Measurements from ENCODE around the gene GNAS-AS1. TPM values are rescaled to one million over a fixed set of nuclear protein-coding genes. Genes with fewer than 3 reads are reported as not detected.
"Not testable (repeated sequence)": the region's sequence is repeated elsewhere in the genome, so short reads cannot be mapped to it uniquely, and the experiment has no call there.

GNAS-AS1 gene
- total RNA-seq, 1 donor from 2014 or later, result 0.35 TPM

- ATAC-seq; DNase-seq; intact Hi-C loops (cut with micrococcal nuclease): not testable (repeated sequence)
These were observed 30.2 kb downstream of the GNAS-AS1 start for GRCh38 chr20:58820515-58820914.

GRCh38 chr20:58819921-58820320 is 30.8 kb downstream of the GNAS-AS1 start:
- no peak for DNase-seq
- intact Hi-C loops (cut with micrococcal nuclease), result no loop called here
- ATAC-seq, result no peak

- intact Hi-C loops (cut with micrococcal nuclease), result no loop called here
- no peak for ATAC-seq
- DNase-seq, result no peak
These were observed 32.0 kb downstream of the GNAS-AS1 start for GRCh38 chr20:58818586-58819285.

GRCh38 chr20:58817748-58818147 is 33.0 kb downstream of the GNAS-AS1 start:
- DNase-seq (no peak), ATAC-seq (no peak)
- intact Hi-C loops (cut with micrococcal nuclease), result no loop called here

- intact Hi-C loops (cut with micrococcal nuclease), result no loop called here
- DNase-seq (no peak), ATAC-seq (no peak)
These were observed 33.6 kb downstream of the GNAS-AS1 start for GRCh38 chr20:58816957-58817651.

GRCh38 chr20:58816051-58816450 is 34.7 kb downstream of the GNAS-AS1 start:
- no peak for ATAC-seq
- intact Hi-C loops (cut with micrococcal nuclease), result no loop called here
- DNase-seq, result no peak

GRCh38 chr20:58815448-58815847 is 35.3 kb downstream of the GNAS-AS1 start:
- DNase-seq (no peak), ATAC-seq (no peak)
- intact Hi-C loops (cut with micrococcal nuclease), result no loop called here

- ATAC-seq (no peak), DNase-seq (no peak)
- intact Hi-C loops (cut with micrococcal nuclease), result no loop called here
These were observed 37.3 kb downstream of the GNAS-AS1 start for GRCh38 chr20:58813369-58813768.

- intact Hi-C loops (cut with micrococcal nuclease), result no loop called here
- no peak for DNase-seq
- ATAC-seq, result no peak
These were observed 39.4 kb downstream of the GNAS-AS1 start for GRCh38 chr20:58811334-58811733.

GRCh38 chr20:58810879-58811250 is 39.8 kb downstream of the GNAS-AS1 start:
- ATAC-seq (no peak), DNase-seq (no peak)
- intact Hi-C loops (cut with micrococcal nuclease), result no loop called here

- no peak for ATAC-seq
These were observed 40.4 kb downstream of the GNAS-AS1 start for GRCh38 chr20:58810116-58810878.

GRCh38 chr20:58808271-58809046 is 42.2 kb downstream of the GNAS-AS1 start:
- intact Hi-C loops (cut with micrococcal nuclease), result no loop called here
- DNase-seq (no peak), ATAC-seq (no peak)

More at GRCh38 chr20:58810116-58810878, 40.4 kb downstream of the GNAS-AS1 start:
- no peak for DNase-seq
- intact Hi-C loops (cut with micrococcal nuclease), result no loop called here

GRCh38 chr20:58807801-58808200 is 42.9 kb downstream of the GNAS-AS1 start:
- DNase-seq, result no peak
- intact Hi-C loops (cut with micrococcal nuclease), result no loop called here
- no peak for ATAC-seq

- DNase-seq, result no peak
These were observed 47.2 kb downstream of the GNAS-AS1 start for GRCh38 chr20:58803533-58803932.

GRCh38 chr20:58802061-58802460 is 48.6 kb downstream of the GNAS-AS1 start:
- DNase-seq, result no peak
- ATAC-seq, result no peak
- intact Hi-C loops (cut with micrococcal nuclease), result no loop called here

More at GRCh38 chr20:58803533-58803932, 47.2 kb downstream of the GNAS-AS1 start:
- intact Hi-C loops (cut with micrococcal nuclease), result no loop called here
- ATAC-seq, result no peak

GRCh38 chr20:58800134-58800871 is 50.4 kb downstream of the GNAS-AS1 start:
- no peak for DNase-seq
- intact Hi-C loops (cut with micrococcal nuclease), result no loop called here

GRCh38 chr20:58797371-58798338 is 53.0 kb downstream of the GNAS-AS1 start:
- no peak for DNase-seq
- no peak for ATAC-seq
- intact Hi-C loops (cut with micrococcal nuclease), result no loop called here

More at GRCh38 chr20:58800134-58800871, 50.4 kb downstream of the GNAS-AS1 start:
- ATAC-seq, result no peak

- ATAC-seq (no peak), DNase-seq (no peak)
- intact Hi-C loops (cut with micrococcal nuclease), result no loop called here
These were observed 54.8 kb downstream of the GNAS-AS1 start for GRCh38 chr20:58795923-58796245.
